Stimulated activated CD8-positive, alpha-beta memory T cell treated with anti-CD3 and anti-CD28 coated beads, Interleukin-4, amount 100 ng/mL, for 4 hours (primary cell): ENCODE results near the gene HIVEP2.
A peak's percentile ranks its signal among the peaks of the same experiment; 100 is the strongest.

Experiments used
- DNase-seq, 2 donors: peaks; one replicate each; pipeline ENCODE4 v3.0.0-alpha.2; 2020; ENCODE audit warnings: low read depth in 2 of 2, low spot score in 1 of 2

Gene HIVEP2

GRCh38 chr6:142893088-142893487 lies 51.9 kb downstream of the HIVEP2 start:
- no peak for DNase-seq

- DNase-seq: no peak
These were observed 52.5 kb downstream of the HIVEP2 start for GRCh38 chr6:142892254-142893021.

DNA sequence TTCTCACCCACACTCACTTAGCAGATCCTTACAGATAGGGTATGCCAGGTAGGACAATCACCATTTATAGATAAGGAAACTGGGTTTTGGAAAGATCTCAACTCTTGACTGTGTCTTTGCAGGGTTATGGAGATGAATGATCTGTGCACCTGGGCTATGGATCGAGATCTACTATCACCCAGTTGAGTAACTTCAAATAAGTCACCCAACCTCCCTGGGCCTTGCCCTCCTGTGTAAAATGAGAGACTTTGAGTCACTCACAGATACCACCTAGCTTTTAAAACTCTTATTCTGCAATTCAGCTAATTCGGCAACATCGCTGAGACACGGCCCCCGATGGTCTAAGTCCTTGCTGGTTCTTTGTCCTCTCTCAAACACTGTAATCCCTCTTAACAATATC lies 53.5 kb downstream of the HIVEP2 start:
- DNase-seq: no peak

GRCh38 chr6:142888456-142888855 lies 56.5 kb downstream of the HIVEP2 start:
- no peak for DNase-seq

- no peak for DNase-seq
These were observed 57.5 kb downstream of the HIVEP2 start for GRCh38 chr6:142887517-142887916.

DNA sequence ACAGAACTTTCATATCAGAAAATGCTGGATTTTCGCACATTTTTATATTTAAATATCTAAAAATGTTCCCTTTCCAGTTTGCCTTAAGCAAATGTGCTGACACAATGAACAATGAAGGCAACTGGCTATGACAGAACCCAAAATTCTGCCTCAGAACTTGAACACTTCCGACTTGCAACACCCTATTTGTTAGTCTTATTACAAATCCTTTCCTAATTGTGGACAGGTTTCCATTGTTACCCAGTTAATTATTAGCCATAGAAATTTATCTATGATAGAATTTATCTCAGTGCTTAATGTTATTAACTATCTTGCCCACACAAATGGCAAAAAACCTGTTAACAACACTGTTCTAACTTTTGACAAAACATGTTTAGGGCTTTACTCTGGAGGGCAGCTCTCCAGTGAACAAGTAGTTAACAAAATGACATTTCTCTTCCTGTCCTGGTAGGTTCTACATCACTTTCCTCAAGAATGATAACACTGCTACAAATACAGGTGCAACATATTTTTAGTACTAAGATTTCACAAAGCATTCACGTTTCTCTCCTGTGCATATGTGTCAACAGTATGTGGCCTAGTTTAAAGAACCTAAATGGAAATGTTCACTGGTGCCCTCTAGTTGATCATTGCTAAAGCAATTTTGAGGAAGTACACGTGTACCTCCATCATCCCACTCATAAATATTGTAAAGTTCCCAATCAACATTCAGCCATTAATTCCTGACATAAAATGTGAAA lies 58.4 kb downstream of the HIVEP2 start:
- DNase-seq: no peak

DNA sequence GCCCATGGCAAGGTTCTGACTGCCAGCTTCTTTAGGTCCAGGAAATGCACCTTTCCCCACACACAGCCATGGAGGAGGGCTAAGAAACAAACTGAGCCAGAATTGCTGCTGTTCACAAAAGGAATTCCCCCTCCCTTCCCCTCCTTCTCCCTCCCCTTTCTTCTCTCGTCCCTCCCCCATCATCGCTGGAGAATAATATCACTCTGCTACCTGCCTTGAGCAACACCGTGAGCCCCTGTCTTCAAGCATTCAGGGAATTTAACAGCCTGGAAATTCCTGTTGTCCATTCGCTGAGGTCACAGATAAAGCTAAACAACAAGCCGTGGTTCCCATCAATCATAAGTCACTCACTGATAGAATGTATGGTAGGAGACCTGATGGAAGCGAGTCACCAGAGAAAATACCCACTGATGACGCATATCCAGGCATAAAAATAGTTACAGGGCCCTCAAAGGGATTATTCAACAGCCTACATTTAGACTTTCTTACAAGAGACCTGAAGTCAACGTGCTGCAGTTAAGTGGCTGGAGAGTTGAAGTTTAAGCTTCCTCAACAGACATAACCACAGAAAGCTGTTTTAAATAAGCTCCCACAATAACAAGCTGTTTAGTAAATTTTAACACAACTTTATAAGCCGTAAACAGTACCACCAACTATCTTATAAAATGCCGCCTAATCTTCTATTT lies 59.7 kb downstream of the HIVEP2 start:
- peak; percentile 8 to 14 for DNase-seq

- no peak for DNase-seq
These were observed 60.6 kb downstream of the HIVEP2 start for GRCh38 chr6:142884214-142885035.

- DNase-seq: no peak
These were observed 62.0 kb downstream of the HIVEP2 start for GRCh38 chr6:142883011-142883410.

DNA sequence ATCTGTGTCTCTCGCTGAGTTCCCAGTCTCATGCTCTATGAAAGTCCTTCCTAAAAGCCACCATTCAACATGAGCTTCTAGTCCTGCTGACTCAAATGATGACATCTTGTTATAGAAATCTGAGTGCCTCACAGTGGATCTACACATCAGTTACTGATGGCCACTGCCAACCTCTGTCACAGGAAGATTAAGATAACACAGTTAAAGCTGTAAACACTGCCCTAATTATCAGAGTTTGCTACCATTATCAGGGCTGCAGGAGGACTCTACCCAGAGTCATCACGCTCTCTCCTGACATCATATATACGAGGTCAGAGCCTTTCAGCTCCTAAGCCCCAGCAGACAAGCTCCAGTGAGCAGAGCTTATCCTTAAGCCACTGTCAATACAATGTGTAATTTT lies 63.2 kb downstream of the HIVEP2 start:
- DNase-seq: no peak

DNA sequence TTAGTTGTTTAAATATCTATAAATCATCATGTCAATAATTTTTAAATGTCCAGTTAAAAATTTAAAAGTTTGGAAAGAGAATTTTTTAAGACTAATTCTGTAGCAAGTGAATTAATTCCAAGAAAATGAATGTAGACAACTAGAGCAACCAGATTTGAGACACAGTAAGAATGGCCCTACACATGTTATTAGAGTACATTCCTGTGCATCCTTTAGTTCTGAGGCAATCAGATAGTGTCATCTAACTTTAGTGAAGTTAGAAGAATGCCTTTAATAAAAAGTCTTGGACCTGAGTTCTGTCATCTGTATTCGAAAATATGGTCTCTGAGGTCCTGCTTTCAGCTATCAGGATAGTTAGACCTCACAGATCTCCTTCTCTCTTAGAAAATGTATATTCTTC lies 63.7 kb downstream of the HIVEP2 start:
- no peak for DNase-seq

DNA sequence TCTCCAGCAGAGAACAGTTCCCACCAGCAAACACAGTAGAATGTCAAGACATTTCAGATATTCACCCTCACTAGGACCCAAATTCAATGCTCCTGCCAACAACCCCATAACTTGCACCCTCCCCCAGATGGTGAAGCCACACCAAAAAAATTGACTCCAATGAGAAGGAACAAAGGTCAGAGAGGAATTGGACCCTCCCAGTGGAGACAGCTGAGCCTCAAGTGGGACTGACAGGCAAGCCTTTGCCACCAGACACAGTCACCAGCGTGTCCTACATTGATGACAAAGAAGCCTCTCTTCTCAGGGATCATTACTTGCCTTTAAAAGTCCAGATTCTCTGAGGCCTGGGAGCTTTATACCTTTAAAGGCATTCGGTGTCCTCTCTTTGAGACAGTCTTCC lies 64.8 kb downstream of the HIVEP2 start:
- no peak for DNase-seq

DNA sequence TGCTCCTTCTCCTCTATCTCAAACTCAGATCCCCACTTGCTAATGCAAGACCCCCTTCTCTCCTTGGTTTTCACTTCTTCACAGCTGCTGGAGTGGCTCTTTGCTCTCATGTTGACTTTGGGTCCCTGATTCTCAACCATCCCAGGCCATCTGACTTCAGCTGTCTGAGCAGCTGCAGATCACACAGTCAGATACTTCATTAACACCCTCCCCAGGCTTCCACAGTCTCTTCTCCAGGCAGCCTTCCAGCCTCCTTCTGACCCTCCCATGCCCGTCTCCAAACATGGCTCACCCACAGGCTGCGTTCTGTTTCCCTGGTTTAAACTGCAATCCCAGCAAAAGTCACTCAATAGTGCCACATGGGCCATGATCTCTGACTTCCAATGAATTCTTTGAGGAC lies 65.4 kb downstream of the HIVEP2 start:
- DNase-seq: no peak

GRCh38 chr6:142879076-142879475 lies 65.9 kb downstream of the HIVEP2 start:
- DNase-seq: no peak

- DNase-seq: no peak
These were observed 66.6 kb downstream of the HIVEP2 start for GRCh38 chr6:142878407-142878806.

DNA sequence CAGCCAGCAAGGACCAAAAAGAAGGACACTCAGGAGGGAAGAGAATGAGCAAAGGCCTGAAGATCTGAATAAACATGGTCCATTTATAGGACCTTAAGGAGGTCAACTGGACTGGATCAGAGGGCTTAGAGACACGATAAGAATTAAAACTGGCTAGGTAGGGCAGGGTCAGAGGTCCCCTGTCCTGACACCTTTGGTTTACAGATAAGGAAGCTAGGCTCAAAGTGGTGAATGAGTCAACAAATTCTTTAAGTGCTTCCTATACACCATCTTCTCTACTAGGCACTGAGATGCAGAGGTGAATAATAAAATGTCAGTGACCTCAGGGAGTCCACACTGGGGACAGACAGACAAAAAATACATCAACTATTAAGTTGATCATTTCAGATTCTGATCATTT lies 70.3 kb downstream of the HIVEP2 start:
- no peak for DNase-seq

GRCh38 chr6:142872376-142872775 lies 72.6 kb downstream of the HIVEP2 start:
- DNase-seq: no peak

DNA sequence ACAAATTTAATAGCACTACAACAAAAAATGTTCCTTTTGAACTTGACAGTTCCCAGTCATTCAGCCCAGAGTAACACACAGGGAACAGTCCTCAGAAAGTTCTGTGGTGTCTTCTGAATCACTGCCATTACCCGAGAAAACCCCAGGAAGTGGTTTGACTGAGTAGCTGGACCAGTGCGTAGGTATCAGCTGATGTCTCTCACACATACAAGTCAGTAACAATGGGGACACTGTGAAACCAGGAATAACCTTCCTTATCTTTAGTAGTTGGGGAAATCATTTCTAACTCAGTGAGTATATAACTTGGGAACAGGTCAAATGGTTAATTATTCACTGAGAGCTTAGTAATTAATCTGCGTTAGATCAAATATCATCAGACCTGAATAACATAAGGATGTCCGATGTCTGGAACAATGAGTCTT lies 73.1 kb downstream of the HIVEP2 start:
- peak; percentile 34 to 38 for DNase-seq

DNA sequence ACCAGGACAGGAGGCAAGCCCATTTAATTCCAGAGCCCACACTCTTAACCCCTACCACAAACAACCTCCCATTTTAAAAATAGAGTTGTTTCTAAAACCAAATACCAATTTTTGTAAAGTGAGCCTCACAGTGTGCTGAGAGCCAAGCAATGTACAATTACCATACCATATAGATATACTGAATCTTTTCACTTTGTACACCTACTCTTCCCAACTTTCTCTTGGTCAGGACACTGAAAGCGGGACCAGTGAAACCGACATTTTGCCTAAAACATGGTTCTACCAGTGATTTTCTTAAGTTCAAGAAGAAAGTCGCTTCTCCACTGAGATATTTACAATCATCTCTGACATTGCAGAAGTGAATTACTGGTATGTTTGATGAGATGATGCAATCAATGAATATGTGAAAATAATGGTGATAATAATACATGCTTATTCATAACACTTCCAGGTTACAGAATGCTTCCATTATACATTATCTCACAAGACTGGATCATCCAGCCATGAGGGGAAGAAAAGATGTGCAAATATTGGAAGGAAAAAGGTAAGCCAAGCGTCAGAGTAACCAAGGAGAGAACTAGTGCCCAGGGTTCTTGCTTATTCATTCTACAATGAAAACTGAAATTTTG lies 74.1 kb downstream of the HIVEP2 start:
- DNase-seq: no peak

- no peak for DNase-seq
These were observed 76.1 kb downstream of the HIVEP2 start for GRCh38 chr6:142868917-142869316.
